GM12878 (cell line): ENCODE results near the gene NRXN3. TPM values are rescaled to one million over a fixed set of nuclear protein-coding genes. Genes with fewer than 3 reads are reported as not detected.

ENCODE experiments used
- BACH1 ChIP-seq: fragments of 450-650 bp; IDR thresholded peaks from 2 replicates; pipeline ENCODE4 v1.6.1; 2017; ENCODE audit warnings: mild to moderate bottlenecking, borderline replicate concordance
- CEBPB ChIP-seq, 2 experiments: fragments of 150-350 bp in 1 of 2; IDR thresholded peaks; 2 replicates each; pipeline ENCODE4 v1.6.1; 2012 to 2014; ENCODE audit warnings: low read depth in 2 of 2, low read length in 2 of 2, borderline replicate concordance in 1 of 2, inconsistent platforms in 1 of 2
- MEF2A ChIP-seq: IDR thresholded peaks from 2 replicates; pipeline ENCODE4 v1.6.1; 2011; ENCODE audit warnings: low read depth, mild to moderate bottlenecking, low read length, moderate library complexity; ENCODE audit not compliant: insufficient read depth
- MTA2 ChIP-seq: fragments of 450-650 bp; IDR thresholded peaks from 2 replicates; pipeline ENCODE4 v1.6.1; 2016; ENCODE audit warnings: low read depth, mild to moderate bottlenecking, moderate library complexity
- POU2F2 ChIP-seq: IDR thresholded peaks from 3 replicates; pipeline ENCODE4 v1.6.1; 2011; ENCODE audit warnings: low read depth, mild to moderate bottlenecking, low read length, borderline replicate concordance
- SMC3 ChIP-seq: IDR thresholded peaks from 2 replicates; pipeline ENCODE4 v1.6.1; 2011; ENCODE audit warnings: low read length, improper control_type of control experiment, borderline replicate concordance
- SPI1 ChIP-seq: IDR thresholded peaks from 2 replicates; pipeline ENCODE4 v1.6.1; 2011; ENCODE audit warnings: low read depth, mild to moderate bottlenecking, low read length, moderate library complexity, borderline replicate concordance; ENCODE audit not compliant: insufficient read depth
- SUZ12 ChIP-seq: fragments of 200-600 bp; sonication (generic); IDR thresholded peaks from one replicate; pipeline ENCODE4 v1.6.1; 2018; ENCODE audit warnings: antibody characterized with exemption, mild to moderate bottlenecking; ENCODE audit not compliant: unreplicated experiment
- TARDBP ChIP-seq: IDR thresholded peaks from 2 replicates; pipeline ENCODE4 v1.6.1; 2016; ENCODE audit warnings: borderline replicate concordance
- ZBTB11 ChIP-seq: fragments of 450-650 bp; formaldehyde crosslinking; IDR thresholded peaks from 2 replicates; pipeline ENCODE4 v1.5.0; 2022; ENCODE audit warnings: mild to moderate bottlenecking, missing genetic modification characterization
- ZNF217 ChIP-seq: fragments of 450-650 bp; IDR thresholded peaks from 2 replicates; pipeline ENCODE4 v1.6.1; 2017; ENCODE audit warnings: antibody characterized with exemption, mild to moderate bottlenecking
- ZNF274 ChIP-seq: IDR thresholded peaks from one replicate; pipeline ENCODE4 v1.8.0; 2011; ENCODE audit not compliant: insufficient read length, insufficient read depth
- polyA plus RNA-seq, 11 experiments: library from polyadenylated mRNA; depleted of rRNA in 4 of 11; unstranded in 6 of 11; stranded (reverse) in 5 of 11; fragments of >200 nt; fragmentation: Nextera tagmentation in 4 of 11; fragmentation: Illumina TruSeq in 1 of 11; extraction: Ambion mirVana in 4 of 11; extraction: Trizol in 1 of 11; gene quantifications; 1 replicate in 1 of 11; 2 replicates in 10 of 11; pipeline versions ENCODE4 v1.2.1 to v1.2.3, GENCODE V29; 2011 to 2016; ENCODE audit warnings: inconsistent platforms in 2 of 11, missing spikeins in 2 of 11, low read depth in 1 of 11
- total RNA-seq, 4 experiments: library from RNA; depleted of rRNA in 3 of 4; stranded (reverse); fragments of >200 nt in 3 of 4; fragmentation: Illumina TruSeq in 1 of 4; extraction: Trizol in 1 of 4; gene quantifications; 2 replicates each; pipeline versions ENCODE4 v1.2.1 to v1.2.3, GENCODE V29; 2013 to 2021
- TF ChIP-seq, protein P1 (sequence below): IDR thresholded peaks from 2 replicates; pipeline ENCODE4 v1.6.1; 2012; ENCODE audit warnings: low read depth, low read length, improper control_type of control experiment
- TF ChIP-seq, protein P2 (sequence below): fragments of 450-650 bp; formaldehyde crosslinking; IDR thresholded peaks from 2 replicates; pipeline ENCODE4 v1.4.0; 2020; ENCODE audit warnings: mild to moderate bottlenecking, moderate library complexity
- TF ChIP-seq, protein P3 (sequence below): fragments of 450-650 bp; IDR thresholded peaks from 2 replicates; pipeline ENCODE4 v1.6.1; 2014; ENCODE audit warnings: mild to moderate bottlenecking
- TF ChIP-seq, protein P4 (sequence below): fragments of 450-650 bp; IDR thresholded peaks from 2 replicates; pipeline ENCODE4 v1.6.1; 2017; ENCODE audit warnings: mild to moderate bottlenecking, low read depth, inconsistent platforms; ENCODE audit not compliant: poor library complexity, severe bottlenecking

The NRXN3 gene
- total and polyA plus RNA-seq, 10 of the 15 experiments (the other 5 are each of a cell fraction or from before 2014, with no cell fraction given): 0.52 to 3.3 (median 1.4) TPM

DNA sequence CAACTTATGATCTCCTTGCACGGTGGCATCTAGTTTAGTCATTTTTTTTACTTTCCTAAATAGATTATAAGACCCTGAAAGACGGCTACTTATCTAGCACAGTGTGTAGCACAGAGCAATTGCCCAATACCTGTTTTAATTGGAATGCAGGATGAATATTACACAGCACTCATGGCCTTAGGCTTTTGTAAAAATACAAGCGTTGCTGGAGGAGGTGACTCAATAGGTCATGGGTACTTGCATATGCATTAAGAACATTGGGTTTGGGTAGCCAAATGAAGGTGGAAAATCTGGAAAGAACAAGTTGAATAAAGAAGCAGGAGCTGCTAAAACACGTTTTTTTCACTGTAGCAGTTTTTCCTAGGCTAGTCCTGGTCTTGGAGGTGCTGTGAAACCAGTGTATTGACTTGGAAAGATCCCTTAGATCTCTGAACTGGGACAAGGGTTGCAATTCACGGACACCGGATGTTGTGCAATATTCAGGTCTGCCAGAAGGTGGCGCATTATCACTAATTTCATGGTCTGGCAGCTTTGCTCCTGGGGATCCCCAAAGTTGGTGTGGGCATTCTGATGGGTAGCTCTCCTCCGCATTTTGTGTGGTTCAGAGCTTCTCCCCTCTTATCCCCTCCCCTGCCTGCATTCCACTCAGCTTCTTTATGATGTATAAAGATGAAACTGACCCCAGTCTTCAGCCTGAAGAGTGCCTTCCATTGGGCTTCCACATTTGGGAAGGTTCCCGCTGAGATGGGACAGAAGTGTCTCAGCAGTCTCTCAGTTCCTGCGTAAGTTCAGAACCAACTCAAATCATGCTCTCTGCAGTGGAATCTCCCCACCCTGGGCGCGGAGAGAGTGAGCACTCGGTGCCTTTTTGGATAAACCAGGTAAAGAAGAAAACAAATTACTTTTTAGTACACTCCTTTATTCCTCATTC lies 278.3 kb downstream of the NRXN3 start (continued):
- TF ChIP-seq, protein P1, sequence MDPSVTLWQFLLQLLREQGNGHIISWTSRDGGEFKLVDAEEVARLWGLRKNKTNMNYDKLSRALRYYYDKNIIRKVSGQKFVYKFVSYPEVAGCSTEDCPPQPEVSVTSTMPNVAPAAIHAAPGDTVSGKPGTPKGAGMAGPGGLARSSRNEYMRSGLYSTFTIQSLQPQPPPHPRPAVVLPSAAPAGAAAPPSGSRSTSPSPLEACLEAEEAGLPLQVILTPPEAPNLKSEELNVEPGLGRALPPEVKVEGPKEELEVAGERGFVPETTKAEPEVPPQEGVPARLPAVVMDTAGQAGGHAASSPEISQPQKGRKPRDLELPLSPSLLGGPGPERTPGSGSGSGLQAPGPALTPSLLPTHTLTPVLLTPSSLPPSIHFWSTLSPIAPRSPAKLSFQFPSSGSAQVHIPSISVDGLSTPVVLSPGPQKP: no peak
- TF ChIP-seq MTA2 (no peak), ZNF217 (no peak), SMC3 (peak; percentile 84), CEBPB (IDR thresholded peaks at IDR 0.05; ENCODE audit: borderline replicate concordance in 1 of 2, low read depth in 2 of 2, low read length in 2 of 2) (no peak), TARDBP (no peak), MEF2A (no peak), POU2F2 (no peak), BACH1 (no peak), ZNF274 (no peak), SPI1 (no peak), ZBTB11 (CRISPR knock-in tag) (no peak), SUZ12 (no peak)
- TF ChIP-seq, protein P2, sequence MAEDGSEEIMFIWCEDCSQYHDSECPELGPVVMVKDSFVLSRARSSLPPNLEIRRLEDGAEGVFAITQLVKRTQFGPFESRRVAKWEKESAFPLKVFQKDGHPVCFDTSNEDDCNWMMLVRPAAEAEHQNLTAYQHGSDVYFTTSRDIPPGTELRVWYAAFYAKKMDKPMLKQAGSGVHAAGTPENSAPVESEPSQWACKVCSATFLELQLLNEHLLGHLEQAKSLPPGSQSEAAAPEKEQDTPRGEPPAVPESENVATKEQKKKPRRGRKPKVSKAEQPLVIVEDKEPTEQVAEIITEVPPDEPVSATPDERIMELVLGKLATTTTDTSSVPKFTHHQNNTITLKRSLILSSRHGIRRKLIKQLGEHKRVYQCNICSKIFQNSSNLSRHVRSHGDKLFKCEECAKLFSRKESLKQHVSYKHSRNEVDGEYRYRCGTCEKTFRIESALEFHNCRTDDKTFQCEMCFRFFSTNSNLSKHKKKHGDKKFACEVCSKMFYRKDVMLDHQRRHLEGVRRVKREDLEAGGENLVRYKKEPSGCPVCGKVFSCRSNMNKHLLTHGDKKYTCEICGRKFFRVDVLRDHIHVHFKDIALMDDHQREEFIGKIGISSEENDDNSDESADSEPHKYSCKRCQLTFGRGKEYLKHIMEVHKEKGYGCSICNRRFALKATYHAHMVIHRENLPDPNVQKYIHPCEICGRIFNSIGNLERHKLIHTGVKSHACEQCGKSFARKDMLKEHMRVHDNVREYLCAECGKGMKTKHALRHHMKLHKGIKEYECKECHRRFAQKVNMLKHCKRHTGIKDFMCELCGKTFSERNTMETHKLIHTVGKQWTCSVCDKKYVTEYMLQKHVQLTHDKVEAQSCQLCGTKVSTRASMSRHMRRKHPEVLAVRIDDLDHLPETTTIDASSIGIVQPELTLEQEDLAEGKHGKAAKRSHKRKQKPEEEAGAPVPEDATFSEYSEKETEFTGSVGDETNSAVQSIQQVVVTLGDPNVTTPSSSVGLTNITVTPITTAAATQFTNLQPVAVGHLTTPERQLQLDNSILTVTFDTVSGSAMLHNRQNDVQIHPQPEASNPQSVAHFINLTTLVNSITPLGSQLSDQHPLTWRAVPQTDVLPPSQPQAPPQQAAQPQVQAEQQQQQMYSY (CRISPR knock-in tag): no peak
- TF ChIP-seq, protein P3, sequence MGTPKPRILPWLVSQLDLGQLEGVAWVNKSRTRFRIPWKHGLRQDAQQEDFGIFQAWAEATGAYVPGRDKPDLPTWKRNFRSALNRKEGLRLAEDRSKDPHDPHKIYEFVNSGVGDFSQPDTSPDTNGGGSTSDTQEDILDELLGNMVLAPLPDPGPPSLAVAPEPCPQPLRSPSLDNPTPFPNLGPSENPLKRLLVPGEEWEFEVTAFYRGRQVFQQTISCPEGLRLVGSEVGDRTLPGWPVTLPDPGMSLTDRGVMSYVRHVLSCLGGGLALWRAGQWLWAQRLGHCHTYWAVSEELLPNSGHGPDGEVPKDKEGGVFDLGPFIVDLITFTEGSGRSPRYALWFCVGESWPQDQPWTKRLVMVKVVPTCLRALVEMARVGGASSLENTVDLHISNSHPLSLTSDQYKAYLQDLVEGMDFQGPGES: no peak
- TF ChIP-seq, protein P4, sequence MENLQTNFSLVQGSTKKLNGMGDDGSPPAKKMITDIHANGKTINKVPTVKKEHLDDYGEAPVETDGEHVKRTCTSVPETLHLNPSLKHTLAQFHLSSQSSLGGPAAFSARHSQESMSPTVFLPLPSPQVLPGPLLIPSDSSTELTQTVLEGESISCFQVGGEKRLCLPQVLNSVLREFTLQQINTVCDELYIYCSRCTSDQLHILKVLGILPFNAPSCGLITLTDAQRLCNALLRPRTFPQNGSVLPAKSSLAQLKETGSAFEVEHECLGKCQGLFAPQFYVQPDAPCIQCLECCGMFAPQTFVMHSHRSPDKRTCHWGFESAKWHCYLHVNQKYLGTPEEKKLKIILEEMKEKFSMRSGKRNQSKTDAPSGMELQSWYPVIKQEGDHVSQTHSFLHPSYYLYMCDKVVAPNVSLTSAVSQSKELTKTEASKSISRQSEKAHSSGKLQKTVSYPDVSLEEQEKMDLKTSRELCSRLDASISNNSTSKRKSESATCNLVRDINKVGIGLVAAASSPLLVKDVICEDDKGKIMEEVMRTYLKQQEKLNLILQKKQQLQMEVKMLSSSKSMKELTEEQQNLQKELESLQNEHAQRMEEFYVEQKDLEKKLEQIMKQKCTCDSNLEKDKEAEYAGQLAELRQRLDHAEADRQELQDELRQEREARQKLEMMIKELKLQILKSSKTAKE: peak; percentile 56
